ENCODE measurements around the gene HOXB2. TPM values are rescaled to one million over a fixed set of nuclear protein-coding genes. Genes with fewer than 3 reads are reported as not detected.

The HOXB2 gene
- total and polyA plus RNA-seq, 9 of the 15 experiments (the other 6 are each of a cell fraction or from before 2014, with no cell fraction given), result 2.1 to 97.7 (median 21.2) TPM

GRCh38 chr17:48502901-48503300, 42.0 kb downstream of the HOXB2 start:
- BruUV-seq (replicated peaks), result no TSS peak
- CTCF ChIA-PET (ENCODE audit: low intra/inter-chr PET ratio), result no interaction called here

GRCh38 chr17:48502312-48502711, 42.6 kb downstream of the HOXB2 start:
- H3K27me3 ChIP-seq (ENCODE audit: control insufficient read depth in 2 of 2, insufficient read depth in 2 of 2, low read length in 2 of 2), result no peaks in the 10 kb centered on the region
- H3K9me3 ChIP-seq (replicated peaks; ENCODE audit: control insufficient read depth, insufficient read depth, low read depth, low read length), result no peaks in the 10 kb centered on the region
- DNase-seq (ENCODE audit: extremely low read depth in 1 of 4, low spot score in 3 of 4), result no peak
- no peaks in the 10 kb centered on the region for H3K79me2 ChIP-seq (ENCODE audit: control insufficient read depth, insufficient read depth, low read length)
- H4K20me1 ChIP-seq (replicated peaks; ENCODE audit: control insufficient read depth, insufficient read depth, low read length), result no peaks in the 10 kb centered on the region
- intact Hi-C loops (cut with micrococcal nuclease), result no loop called here
- ChIA-PET CTCF (ENCODE audit: low intra/inter-chr PET ratio) (no interaction called here), POLR2A (interaction anchor here (0.6 to 1.9 kb wide), 3 partner anchors 10 to 76 kb away, joined by 3 to 12 read pairs (median 4); partner anchors contain the start of gene HOXB4)
- H3K4me1 ChIP-seq (replicated peaks in 1 of 2; ENCODE audit: control insufficient read depth in 2 of 2, insufficient read depth in 2 of 2, low read length in 2 of 2), result peaks cover 6 to 41% of the 10 kb centered on the region in 2 experiments; a peak in 4 of 5 replicates
- ATAC-seq, result no peak
- no peaks in the 10 kb centered on the region for H3K36me3 ChIP-seq (ENCODE audit: control insufficient read depth, insufficient read depth, low read length)
- H2AFZ ChIP-seq (ENCODE audit: low read depth, low read length), result no peak overlapping the region
- H3K9ac ChIP-seq (ENCODE audit: insufficient read depth in 1 of 2, low read depth in 2 of 2, low read length in 2 of 2), result no peak overlapping the region
- no peak for FAIRE-seq
- 27% methylated on average over 2 of the region's 2 CpGs for WGBS (ENCODE audit: insufficient coverage, low coverage, missing lambda C conversion rate)
- in situ Hi-C loops (cut with MboI), result no loop called here
- no peak overlapping the region for H3K27ac ChIP-seq (ENCODE audit: extremely low read depth, low read depth, low read length)
- no peak overlapping the region for H3K4me3 ChIP-seq
- no peaks in the 10 kb centered on the region for H3K9me1 ChIP-seq (ENCODE audit: control insufficient read depth, insufficient read depth, low read length)
- BruUV-seq (replicated peaks), result no TSS peak
- no peak overlapping the region for H3K4me2 ChIP-seq (ENCODE audit: insufficient read depth, low read length)
- TF ChIP-seq ZBTB9 (CRISPR knock-in tag; IDR thresholded peaks at IDR 0.05), result no peak
- TF ChIP-seq ZNF146 (CRISPR knock-in tag; IDR thresholded peaks at IDR 0.05; ENCODE audit: unreplicated experiment), result no peak
- TF ChIP-seq CREB5 (CRISPR knock-in tag; IDR thresholded peaks at IDR 0.05), result no peak

More at GRCh38 chr17:48502901-48503300, 42.0 kb downstream of the HOXB2 start:
- no peak overlapping the region for H2AFZ ChIP-seq (ENCODE audit: low read depth, low read length)
- WGBS (ENCODE audit: insufficient coverage, low coverage, missing lambda C conversion rate), result 46% methylated on average over 4 of the region's 4 CpGs
- POLR2A ChIA-PET, result interaction anchor here (0.7 to 1.4 kb wide), 3 partner anchors 32 to 75 kb away, joined by 3 to 4 read pairs (median 3); partner anchors contain the start of gene HOXB4
- H3K9me1 ChIP-seq (ENCODE audit: control insufficient read depth, insufficient read depth, low read length), result no peaks in the 10 kb centered on the region
- H3K9ac ChIP-seq (ENCODE audit: insufficient read depth in 1 of 2, low read depth in 2 of 2, low read length in 2 of 2), result no peak overlapping the region
- FAIRE-seq, result no peak
- peaks cover 6 to 41% of the 10 kb centered on the region in 2 experiments; a peak in 4 of 5 replicates for H3K4me1 ChIP-seq (replicated peaks in 1 of 2; ENCODE audit: control insufficient read depth in 2 of 2, insufficient read depth in 2 of 2, low read length in 2 of 2)
- no peaks in the 10 kb centered on the region for H4K20me1 ChIP-seq (replicated peaks; ENCODE audit: control insufficient read depth, insufficient read depth, low read length)
- no peaks in the 10 kb centered on the region for H3K36me3 ChIP-seq (ENCODE audit: control insufficient read depth, insufficient read depth, low read length)
- DNase-seq (ENCODE audit: extremely low read depth in 1 of 4, low spot score in 3 of 4), result no peak
- ATAC-seq, result no peak
- in situ Hi-C loops (cut with MboI) (no loop called here), intact Hi-C loops (cut with micrococcal nuclease) (no loop called here)
- H3K79me2 ChIP-seq (ENCODE audit: control insufficient read depth, insufficient read depth, low read length), result no peaks in the 10 kb centered on the region
- H3K27me3 ChIP-seq (ENCODE audit: control insufficient read depth in 2 of 2, insufficient read depth in 2 of 2, low read length in 2 of 2), result no peaks in the 10 kb centered on the region
- TF ChIP-seq CBFB (CRISPR knock-in tag; IDR thresholded peaks at IDR 0.05), result no peak
- no peak for TF ChIP-seq ZNF24 (IDR thresholded peaks at IDR 0.05)
- no peak for TF ChIP-seq MITF (IDR thresholded peaks at IDR 0.05)
- H3K4me3 ChIP-seq, result no peak overlapping the region
- no peak overlapping the region for H3K27ac ChIP-seq (ENCODE audit: extremely low read depth, low read depth, low read length)
- no peak overlapping the region for H3K4me2 ChIP-seq (ENCODE audit: insufficient read depth, low read length)
- no peaks in the 10 kb centered on the region for H3K9me3 ChIP-seq (replicated peaks; ENCODE audit: control insufficient read depth, insufficient read depth, low read depth, low read length)
